ENCODE results near the gene ATP13A3.

The ATP13A3 gene

DNA sequence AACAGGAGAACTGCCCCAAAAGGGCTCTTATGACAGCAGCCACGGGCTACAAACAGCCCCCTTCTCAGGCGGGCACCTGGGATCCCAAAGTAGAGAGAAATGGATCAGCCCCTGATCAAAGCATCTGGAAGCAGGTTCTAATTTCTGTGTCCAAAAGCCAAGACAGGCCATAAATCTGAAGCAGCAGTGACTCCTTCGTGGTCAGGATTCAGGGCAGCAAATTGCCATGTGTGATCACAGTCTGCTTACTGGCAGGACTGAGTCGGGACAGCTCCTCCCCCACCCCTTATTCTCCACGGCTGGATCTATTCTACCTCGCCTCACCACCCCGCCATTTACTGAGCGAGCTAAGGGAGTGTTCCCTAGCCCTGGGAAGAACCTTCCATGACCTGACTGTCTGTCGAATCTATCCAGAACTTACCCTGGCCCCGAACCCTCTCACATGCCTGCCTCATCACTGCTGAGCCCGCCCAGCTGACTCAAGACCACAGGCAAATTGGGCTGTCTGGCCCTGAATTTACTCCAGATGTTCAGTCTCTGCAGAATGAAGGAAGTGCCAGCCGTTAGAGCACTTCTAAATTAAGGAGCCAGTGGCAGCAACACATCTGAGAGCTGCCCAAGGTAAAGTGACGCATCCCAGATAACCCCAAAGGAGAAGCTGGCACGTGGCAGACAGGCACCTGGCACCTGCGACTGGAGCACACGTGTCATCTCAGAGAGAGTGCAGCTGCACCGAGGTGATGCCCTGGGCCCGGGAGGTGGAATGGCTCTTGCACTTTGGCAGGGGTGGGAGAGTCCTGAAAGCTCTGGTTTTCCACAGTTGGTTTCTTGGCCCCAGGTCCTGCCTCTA is 118.6 kb downstream of the ATP13A3 start:
- no peak for DNase-seq

DNA sequence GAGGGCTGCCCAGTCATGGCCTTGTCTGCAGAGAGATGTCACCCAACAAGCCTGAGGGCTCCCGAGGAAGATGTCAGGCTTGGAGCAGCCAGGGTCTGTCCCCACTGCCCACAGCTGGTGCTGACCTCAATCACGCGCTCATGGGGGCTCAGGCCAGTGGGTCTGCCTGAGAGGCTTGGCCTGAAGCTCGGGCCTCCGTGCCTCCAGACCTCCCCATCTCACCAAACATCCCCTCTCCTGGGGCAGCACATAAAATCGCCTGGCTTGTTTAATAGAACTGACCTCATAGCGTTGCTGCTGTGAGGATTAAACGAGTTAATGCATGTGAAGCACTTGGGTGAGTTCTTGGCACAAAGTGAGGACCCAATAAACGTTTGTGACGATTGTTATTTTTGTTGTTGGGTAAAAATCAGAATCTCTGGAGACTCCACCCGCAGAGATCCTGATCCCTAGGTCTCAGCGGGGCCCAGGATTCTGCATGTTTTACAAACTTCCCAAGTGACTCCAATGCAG is 120.8 kb downstream of the ATP13A3 start:
- no peak for DNase-seq

DNA sequence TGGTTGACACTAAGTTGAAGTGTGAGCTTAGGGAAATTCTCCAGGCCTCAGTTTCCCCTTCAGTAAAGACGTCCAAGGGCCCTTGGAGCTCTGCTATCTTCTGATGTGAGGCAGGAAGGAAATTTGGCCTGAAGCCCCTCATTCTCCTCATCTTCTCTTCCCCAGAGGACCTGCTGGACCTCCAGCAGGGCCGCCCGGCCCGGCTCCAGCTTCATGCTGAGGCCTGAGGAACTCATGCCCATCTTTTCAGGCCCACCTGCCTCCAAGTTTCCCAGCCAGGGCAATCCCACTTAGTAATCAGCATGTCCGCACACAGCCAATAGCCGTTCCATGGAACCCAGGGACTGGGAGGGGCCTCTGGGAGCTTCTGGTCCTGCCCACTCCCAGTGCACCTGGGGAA is 121.3 kb downstream of the ATP13A3 start:
- no peak for DNase-seq

DNA sequence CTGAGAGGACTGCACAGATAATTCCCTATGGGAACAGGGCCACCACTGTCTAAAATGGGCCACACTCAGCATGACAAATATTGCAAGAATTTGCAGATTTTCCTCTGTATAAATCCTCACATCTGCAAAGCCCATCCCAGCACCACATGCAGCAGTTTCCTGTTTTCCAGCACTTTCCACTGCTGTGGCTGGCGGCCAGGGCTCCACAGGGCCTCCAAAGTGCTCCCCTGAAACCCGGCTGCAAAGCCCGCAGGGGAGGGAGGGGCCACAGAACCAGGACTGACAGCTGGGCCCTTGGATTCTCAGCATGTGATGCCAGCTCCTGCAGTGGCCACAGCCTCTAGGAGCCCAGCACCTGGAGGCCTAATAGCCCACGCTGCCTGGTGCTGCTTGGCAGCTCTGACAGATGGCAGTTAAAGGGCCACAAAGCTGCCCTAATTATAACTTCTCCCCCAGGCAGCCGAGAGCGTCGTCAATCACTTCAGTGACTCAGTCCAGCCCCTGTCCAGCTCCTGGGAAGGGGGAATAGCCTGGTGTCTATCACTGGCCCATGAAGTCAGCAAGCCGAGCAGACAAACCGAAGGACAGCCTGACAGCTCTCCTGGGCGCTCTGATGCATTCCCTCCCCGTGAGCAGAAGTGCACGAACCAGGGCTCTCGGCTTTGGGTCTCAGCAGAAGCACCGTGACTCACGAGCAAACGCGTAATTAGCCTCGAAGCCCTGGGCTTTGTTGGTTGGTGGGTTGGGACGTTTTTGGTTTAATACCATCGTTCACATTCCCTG is 122.0 kb downstream of the ATP13A3 start:
- DNase-seq = peak; percentile 32

DNA sequence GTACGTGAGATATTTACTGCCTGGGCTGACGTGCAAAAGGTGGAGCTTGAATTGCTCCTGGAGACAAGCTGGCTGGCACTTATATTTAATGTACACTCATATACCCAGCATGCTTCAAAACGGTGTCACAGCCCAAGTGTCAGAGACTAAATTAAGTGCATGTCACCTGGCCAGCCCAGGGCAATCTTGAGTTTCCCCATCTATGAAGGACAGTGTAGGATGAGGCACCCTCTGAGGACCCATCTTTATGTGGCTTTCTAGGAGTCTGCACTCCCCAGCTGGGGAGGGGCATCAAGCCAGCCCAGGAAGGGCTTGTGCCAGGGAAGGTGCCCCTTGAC is 122.5 kb downstream of the ATP13A3 start:
- no peak for DNase-seq

DNA sequence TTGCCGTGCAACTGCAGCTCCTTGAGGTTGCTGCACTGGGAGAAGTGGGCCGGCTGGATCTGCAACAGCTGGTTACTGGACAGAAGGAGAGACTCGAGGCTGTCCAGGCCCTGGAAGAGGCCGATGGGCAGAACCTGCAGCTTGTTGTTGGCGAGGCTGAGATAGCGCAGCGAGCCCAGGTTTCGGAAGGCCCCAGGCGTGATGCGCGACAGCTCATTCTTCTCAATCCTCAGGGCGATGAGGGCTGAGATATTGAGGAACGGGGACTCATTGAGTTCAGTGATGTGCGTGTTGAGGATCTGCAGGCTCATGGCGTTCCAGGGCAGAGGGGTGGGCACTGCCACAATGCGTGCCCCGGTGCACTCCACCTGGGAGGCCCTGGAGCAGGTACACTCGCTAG is 126.2 kb downstream of the ATP13A3 start:
- no peak for DNase-seq

DNA sequence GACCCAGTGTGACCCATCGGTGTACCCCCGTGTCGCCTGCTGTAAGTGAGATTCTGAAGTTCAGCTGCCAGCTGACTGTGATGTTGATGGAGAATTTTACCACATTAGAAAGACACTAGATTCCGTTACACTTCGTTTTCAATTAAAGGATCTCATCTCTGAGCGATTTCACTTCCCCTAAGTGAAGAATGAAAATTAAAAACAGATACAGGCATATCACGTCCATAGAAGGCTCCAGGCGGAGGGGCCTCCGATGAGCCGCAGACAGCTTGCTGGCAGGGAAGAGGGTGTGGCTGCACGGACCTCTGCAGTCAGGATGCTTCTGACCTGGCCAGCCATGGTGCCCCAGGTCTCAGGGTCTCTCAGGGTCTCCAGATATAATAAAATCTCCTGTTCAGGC is 129.1 kb downstream of the ATP13A3 start:
- DNase-seq = no peak

DNA sequence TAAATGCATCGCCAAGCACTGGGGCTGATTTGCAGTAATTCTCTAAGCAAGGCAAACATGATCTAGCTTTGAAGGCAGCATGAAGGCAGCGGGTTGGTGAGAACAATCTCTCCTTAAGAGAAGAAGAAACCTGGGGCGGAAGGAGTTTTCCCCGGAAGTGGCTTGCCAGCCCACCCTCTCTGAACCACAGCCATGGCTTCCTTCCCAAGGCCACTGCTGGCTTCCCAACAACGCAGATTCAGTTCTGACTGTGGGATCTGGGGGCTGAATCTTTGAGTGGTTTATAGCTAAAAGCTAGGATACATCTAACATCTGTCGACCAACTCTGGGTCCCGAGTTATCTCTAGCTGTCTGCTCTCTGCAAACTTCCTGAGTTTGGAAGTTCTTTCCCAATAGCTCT is 131.4 kb downstream of the ATP13A3 start:
- DNase-seq = no peak

DNA sequence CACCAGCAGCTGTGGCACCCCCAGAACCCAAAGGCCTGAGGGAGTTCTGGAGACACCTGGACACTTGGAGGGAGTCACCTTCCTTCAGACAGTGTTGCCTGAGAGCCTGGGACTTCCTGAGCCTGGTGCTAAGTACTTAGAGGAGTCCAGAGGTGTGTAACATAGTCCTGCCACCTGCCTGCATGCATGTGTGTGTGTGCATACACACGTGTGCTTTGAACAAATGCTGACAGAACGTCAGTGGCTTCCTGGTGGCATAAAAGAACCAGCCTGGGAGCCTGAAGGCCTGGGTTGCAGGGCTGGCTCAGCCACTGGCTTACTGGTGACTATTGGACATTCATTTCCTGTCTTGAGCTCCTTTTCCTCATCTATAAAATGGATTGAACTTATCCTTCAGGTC is 132.5 kb downstream of the ATP13A3 start:
- DNase-seq = no peak

Data from DMS153 (cell line).